ENCODE data around the gene NUDT3. TPM values are rescaled to one million over a fixed set of nuclear protein-coding genes. Genes with fewer than 3 reads are reported as not detected.

Gene NUDT3
- total and polyA plus RNA-seq, 9 of the 15 experiments (the other 6 are each of a cell fraction or from before 2014, with no cell fraction given): 5.4 to 81.2 (median 56.4) TPM

- Histone ChIP-seq H4K20me1 (replicated peaks; ENCODE audit: control insufficient read depth, insufficient read depth, low read length) (no peaks in the 10 kb centered on the region), H3K9ac (ENCODE audit: insufficient read depth in 1 of 2, low read depth in 2 of 2, low read length in 2 of 2) (no peak overlapping the region), H3K4me2 (ENCODE audit: insufficient read depth, low read length) (no peak overlapping the region), H2AFZ (ENCODE audit: low read depth, low read length) (no peak overlapping the region), H3K4me3 (no peak overlapping the region), H3K9me1 (ENCODE audit: control insufficient read depth, insufficient read depth, low read length) (no peaks in the 10 kb centered on the region), H3K79me2 (ENCODE audit: control insufficient read depth, insufficient read depth, low read length) (no peaks in the 10 kb centered on the region), H3K27ac (ENCODE audit: extremely low read depth, low read depth, low read length) (no peak overlapping the region), H3K9me3 (replicated peaks; ENCODE audit: control insufficient read depth, insufficient read depth, low read depth, low read length) (peaks cover 2% of the 10 kb centered on the region; the same call in 1 of the 2 replicates), H3K36me3 (ENCODE audit: control insufficient read depth, insufficient read depth, low read length) (no peaks in the 10 kb centered on the region), H3K27me3 (ENCODE audit: control insufficient read depth in 2 of 2, insufficient read depth in 2 of 2, low read length in 2 of 2) (no peaks in the 10 kb centered on the region), H3K4me1 (replicated peaks in 1 of 2; ENCODE audit: control insufficient read depth in 2 of 2, insufficient read depth in 2 of 2, low read length in 2 of 2) (no peaks in the 10 kb centered on the region)
- ChIA-PET POLR2A (interaction anchor here (0.6 to 1.8 kb wide), 2 partner anchors 14 to 16 kb away, joined by 3 to 5 read pairs; no protein-coding TSS in a partner anchor), CTCF (ENCODE audit: low intra/inter-chr PET ratio) (no interaction called here)
- FAIRE-seq (no peak), DNase-seq (ENCODE audit: extremely low read depth in 1 of 4, low spot score in 3 of 4) (peak in 1 of 4 experiments; percentile 13), ATAC-seq (peak; percentile 61)
- BruUV-seq (replicated peaks): no TSS peak
- 23% methylated on average over 4 of the region's 4 CpGs for WGBS (ENCODE audit: insufficient coverage, low coverage, missing lambda C conversion rate)
- in situ Hi-C loops (cut with MboI): no loop called here
- intact Hi-C loops (cut with micrococcal nuclease): no loop called here
- TF ChIP-seq, protein P1, sequence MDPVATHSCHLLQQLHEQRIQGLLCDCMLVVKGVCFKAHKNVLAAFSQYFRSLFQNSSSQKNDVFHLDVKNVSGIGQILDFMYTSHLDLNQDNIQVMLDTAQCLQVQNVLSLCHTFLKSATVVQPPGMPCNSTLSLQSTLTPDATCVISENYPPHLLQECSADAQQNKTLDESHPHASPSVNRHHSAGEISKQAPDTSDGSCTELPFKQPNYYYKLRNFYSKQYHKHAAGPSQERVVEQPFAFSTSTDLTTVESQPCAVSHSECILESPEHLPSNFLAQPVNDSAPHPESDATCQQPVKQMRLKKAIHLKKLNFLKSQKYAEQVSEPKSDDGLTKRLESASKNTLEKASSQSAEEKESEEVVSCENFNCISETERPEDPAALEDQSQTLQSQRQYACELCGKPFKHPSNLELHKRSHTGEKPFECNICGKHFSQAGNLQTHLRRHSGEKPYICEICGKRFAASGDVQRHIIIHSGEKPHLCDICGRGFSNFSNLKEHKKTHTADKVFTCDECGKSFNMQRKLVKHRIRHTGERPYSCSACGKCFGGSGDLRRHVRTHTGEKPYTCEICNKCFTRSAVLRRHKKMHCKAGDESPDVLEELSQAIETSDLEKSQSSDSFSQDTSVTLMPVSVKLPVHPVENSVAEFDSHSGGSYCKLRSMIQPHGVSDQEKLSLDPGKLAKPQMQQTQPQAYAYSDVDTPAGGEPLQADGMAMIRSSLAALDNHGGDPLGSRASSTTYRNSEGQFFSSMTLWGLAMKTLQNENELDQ (CRISPR knock-in tag; IDR thresholded peaks at IDR 0.05; ENCODE audit: borderline replicate concordance): no peak
- no peak for TF ChIP-seq ZNF124 (CRISPR knock-in tag; IDR thresholded peaks at IDR 0.05)
- peak; percentile 68 for TF ChIP-seq NFYB (IDR thresholded peaks at IDR 0.05; ENCODE audit: extremely low read depth, insufficient read length)
- TF ChIP-seq, protein P2, sequence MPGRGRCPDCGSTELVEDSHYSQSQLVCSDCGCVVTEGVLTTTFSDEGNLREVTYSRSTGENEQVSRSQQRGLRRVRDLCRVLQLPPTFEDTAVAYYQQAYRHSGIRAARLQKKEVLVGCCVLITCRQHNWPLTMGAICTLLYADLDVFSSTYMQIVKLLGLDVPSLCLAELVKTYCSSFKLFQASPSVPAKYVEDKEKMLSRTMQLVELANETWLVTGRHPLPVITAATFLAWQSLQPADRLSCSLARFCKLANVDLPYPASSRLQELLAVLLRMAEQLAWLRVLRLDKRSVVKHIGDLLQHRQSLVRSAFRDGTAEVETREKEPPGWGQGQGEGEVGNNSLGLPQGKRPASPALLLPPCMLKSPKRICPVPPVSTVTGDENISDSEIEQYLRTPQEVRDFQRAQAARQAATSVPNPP (IDR thresholded peaks at IDR 0.05; ENCODE audit: borderline replicate concordance, insufficient read depth, insufficient read length): no peak
- 0 out of 2 replicates have a peak, but pooled peaks have one; percentile 24 for TF ChIP-seq ZNF316 (IDR thresholded peaks at IDR 0.05)
- no peak for TF ChIP-seq ZNF431 (CRISPR knock-in tag; IDR thresholded peaks at IDR 0.05)
- TF ChIP-seq, protein P3, sequence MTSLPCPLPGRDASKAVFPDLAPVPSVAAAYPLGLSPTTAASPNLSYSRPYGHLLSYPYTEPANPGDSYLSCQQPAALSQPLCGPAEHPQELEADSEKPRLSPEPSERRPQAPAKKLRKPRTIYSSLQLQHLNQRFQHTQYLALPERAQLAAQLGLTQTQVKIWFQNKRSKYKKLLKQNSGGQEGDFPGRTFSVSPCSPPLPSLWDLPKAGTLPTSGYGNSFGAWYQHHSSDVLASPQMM (CRISPR knock-in tag; IDR thresholded peaks at IDR 0.05): no peak
- 0 out of 2 replicates have a peak, but pooled peaks have one; percentile 6 for TF ChIP-seq C11orf30 (IDR thresholded peaks at IDR 0.05; ENCODE audit: low read depth)
Measured at GRCh38 chr6:34438705-34439104, 46.2 kb upstream of the NUDT3 start.
